ENCODE measurements around the gene PITPNC1.
"Not testable (repeated sequence)": the region's sequence is repeated elsewhere in the genome, so short reads cannot be mapped to it uniquely, and the experiment has no call there.

The PITPNC1 gene

GRCh38 chr17:67480959-67481358 lies 103.9 kb downstream of the PITPNC1 start:
- in situ Hi-C loops (cut with MboI; ENCODE audit: low sequenced_read_pairs) = not testable (repeated sequence)

- in situ Hi-C loops (cut with MboI; ENCODE audit: low sequenced_read_pairs) = no loop called here
Observed at GRCh38 chr17:67481808-67482207, 104.7 kb downstream of the PITPNC1 start.

DNA sequence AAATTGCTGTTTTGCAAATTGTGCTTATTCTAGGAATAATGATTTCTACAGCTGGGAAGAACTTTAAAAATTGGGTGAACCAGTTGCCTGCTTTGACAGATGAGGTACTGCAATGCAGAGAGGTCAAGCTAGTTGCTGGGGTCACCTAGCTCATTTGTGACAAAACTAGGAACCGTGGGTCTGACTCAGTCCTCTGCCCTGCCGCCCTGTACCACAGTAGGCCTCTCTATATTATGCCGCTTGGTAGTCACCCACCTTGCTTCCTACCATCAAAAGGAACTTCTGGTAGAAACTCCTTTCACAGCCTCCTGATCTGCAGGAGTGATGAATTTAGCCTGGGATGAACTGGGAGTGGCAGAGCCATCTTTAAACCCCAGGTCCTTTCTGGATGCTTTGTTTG lies 105.7 kb downstream of the PITPNC1 start:
- in situ Hi-C loops (cut with MboI; ENCODE audit: low sequenced_read_pairs) = no loop called here

- in situ Hi-C loops (cut with MboI; ENCODE audit: low sequenced_read_pairs) = no loop called here
Observed at GRCh38 chr17:67484261-67484660, 107.2 kb downstream of the PITPNC1 start.

- in situ Hi-C loops (cut with MboI; ENCODE audit: low sequenced_read_pairs) = no loop called here
Observed at GRCh38 chr17:67485666-67486065, 108.6 kb downstream of the PITPNC1 start.

DNA sequence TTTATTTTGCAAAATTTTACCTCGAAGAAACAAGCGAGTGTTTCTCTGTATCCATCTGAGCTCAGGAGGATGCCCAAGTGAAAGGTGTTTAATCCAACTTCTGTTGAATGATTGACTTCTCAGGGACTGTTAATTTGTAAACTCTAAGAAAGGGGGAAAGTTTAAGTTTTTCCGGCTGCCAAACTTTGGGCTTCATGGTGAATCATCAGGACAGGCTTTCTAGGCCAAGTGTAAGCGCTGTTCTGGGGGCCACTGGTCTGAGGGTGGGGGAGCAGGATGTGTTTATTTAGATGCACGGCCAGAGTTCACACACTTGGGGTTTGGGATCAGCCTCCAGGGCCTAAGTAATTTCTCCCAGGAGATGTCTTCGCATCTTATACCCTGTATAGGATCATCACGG lies 110.4 kb downstream of the PITPNC1 start:
- in situ Hi-C loops (cut with MboI; ENCODE audit: low sequenced_read_pairs) = no loop called here

DNA sequence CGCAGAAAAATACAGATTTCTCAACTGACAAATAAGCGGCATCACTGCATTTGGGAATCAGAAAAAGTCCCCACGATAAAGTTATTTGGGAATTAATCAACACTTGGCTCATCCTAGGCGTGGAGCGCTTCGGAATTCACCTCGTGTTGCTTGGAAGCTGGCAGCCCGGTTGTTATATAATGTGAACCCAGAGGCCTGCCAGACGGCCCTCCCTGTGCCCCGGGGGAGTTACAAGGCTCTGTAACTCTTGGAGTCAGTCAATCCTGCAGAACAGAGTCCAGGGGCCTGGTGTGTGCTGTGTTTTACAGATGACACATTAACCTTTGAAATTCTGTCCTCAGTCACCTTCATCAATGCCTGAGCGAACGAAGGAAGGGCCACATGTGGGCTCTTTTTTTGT lies 111.1 kb downstream of the PITPNC1 start:
- in situ Hi-C loops (cut with MboI; ENCODE audit: low sequenced_read_pairs) = no loop called here

DNA sequence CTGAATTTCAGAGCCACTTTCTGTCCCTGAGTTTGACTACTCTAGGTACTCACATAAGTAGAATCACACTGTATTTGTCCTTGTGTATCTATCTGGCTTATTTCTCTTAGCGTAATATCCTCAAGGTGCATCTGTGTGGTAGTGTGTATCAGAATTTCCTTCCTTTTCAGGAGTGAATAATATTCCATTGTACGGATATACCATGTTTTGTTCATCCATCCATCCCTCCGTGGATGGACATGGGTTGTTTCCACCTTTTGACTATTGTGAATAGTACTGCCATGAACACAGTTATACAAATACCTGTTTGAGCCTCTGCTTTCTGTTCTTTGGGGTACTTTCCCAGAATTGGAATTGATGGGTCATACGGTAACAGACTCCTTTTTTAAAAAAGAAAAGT lies 111.7 kb downstream of the PITPNC1 start:
- in situ Hi-C loops (cut with MboI; ENCODE audit: low sequenced_read_pairs) = no loop called here

GRCh38 chr17:67489273-67489672 lies 112.2 kb downstream of the PITPNC1 start:
- in situ Hi-C loops (cut with MboI; ENCODE audit: low sequenced_read_pairs) = no loop called here

- in situ Hi-C loops (cut with MboI; ENCODE audit: low sequenced_read_pairs) = no loop called here
Observed at GRCh38 chr17:67490471-67490870, 113.4 kb downstream of the PITPNC1 start.

- in situ Hi-C loops (cut with MboI; ENCODE audit: low sequenced_read_pairs) = no loop called here
Observed at GRCh38 chr17:67491009-67491680, 114.1 kb downstream of the PITPNC1 start.

DNA sequence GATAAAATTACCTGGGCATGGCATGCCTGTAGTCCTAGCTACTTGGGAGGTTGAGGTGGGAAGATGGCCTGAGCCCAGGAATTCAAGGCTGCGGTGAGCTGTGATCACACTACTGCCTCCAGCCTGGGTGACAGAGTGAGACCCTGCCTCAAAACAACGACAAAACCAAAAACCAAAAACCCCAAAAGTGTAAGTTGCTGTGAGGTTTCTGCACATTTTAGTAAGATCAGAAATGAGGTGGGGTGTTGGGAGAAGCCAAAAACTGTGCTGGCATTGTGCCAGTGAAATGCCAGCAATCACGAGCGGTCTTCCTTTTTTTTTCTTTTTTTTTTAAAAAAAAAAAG lies 114.6 kb downstream of the PITPNC1 start:
- in situ Hi-C loops (cut with MboI; ENCODE audit: low sequenced_read_pairs) = no loop called here

GRCh38 chr17:67492251-67492740 lies 115.2 kb downstream of the PITPNC1 start:
- in situ Hi-C loops (cut with MboI; ENCODE audit: low sequenced_read_pairs) = no loop called here

DNA sequence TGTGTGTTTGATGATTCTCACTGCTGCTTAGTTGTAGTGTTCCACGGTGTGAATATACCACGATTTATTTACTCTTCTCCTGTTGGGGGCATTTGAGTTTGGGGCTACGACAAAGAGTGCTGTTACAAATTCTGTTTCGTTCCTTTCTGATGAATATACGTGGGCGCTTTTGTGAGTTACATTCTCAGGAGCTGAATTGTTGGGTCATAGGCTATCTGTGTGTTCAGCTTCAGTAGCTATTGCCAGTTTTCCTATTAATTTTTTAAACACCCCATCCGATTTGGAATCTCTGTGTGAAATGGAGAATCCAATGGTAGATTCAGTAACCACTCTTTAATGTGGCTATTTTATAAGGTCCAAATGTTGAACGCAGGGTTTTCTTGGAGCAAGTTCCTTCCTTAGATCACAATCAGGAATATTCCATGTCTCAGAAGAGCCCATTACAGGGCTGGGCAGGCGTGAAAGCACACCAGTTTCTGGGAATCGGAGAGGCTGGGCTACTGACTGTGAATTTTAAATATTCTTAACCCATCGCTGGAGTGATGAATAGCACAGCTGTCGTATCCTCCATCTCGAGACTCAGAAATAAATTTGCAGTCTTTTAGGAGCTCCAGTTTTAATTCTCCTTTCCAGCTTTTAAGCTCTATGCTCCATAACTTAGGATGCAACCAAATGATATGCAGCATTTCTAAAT lies 115.9 kb downstream of the PITPNC1 start:
- in situ Hi-C loops (cut with MboI; ENCODE audit: low sequenced_read_pairs) = no loop called here

- in situ Hi-C loops (cut with MboI; ENCODE audit: low sequenced_read_pairs) = no loop called here
Observed at GRCh38 chr17:67493812-67494211, 116.7 kb downstream of the PITPNC1 start.

DNA sequence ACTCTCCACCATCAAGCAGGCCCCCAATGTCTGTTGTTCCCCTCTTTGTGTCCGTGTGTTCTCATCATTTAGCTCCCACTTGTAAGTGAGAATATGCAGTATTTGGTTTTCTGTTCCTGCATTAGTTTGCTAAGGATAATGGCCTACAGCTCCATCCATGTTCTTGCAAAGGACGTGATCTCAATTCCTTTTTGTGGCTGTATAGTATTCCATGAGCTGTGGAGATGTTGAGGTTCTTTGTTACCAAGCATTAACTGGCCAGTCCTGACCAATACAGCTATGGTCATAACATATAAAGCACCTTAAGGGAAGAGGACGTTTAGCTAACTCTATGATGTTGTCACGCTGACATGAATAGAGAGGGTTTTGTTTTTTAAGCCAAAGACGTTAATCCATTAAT lies 118.5 kb downstream of the PITPNC1 start:
- in situ Hi-C loops (cut with MboI; ENCODE audit: low sequenced_read_pairs) = not testable (repeated sequence)

DNA sequence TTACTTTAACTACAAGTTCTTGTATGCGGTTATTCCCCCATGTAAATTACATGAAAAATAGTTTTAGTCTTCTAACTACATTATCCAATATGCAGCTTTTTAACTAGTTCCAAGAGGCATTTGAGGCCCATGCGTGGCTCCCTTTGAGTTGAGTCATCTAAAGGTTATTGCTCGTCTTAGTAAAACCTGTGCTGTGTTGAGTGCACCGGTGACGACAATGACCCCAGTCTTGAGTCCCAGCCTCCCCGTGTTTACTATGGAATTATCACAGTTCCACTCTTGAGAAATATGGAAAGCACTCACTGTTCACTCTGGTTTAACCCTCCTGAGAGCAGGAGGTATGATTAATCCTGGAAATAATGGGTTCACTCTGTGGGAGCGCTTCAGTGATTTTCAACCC lies 119.2 kb downstream of the PITPNC1 start:
- in situ Hi-C loops (cut with MboI; ENCODE audit: low sequenced_read_pairs) = no loop called here

DNA sequence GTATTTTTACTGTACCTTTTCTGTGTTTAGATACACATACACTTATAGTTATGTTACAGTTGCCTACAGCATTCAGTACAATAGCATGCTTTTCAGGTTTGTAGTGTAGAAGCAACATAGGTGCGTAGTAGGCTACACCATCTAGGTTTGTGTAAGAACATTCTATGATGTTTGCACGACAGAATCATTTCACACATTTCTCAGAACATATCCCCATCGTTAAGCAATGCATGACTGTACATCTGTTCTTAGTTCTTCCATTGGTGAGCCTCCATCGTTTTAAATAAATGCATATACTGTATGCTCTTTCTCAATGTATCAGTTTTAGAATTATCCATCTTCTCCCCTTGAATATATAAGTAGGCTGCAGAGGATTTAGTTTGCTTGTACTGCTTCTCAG lies 122.6 kb downstream of the PITPNC1 start:
- in situ Hi-C loops (cut with MboI; ENCODE audit: low sequenced_read_pairs) = no loop called here

- in situ Hi-C loops (cut with MboI; ENCODE audit: low sequenced_read_pairs) = no loop called here
Observed at GRCh38 chr17:67500261-67500660, 123.2 kb downstream of the PITPNC1 start.

DNA sequence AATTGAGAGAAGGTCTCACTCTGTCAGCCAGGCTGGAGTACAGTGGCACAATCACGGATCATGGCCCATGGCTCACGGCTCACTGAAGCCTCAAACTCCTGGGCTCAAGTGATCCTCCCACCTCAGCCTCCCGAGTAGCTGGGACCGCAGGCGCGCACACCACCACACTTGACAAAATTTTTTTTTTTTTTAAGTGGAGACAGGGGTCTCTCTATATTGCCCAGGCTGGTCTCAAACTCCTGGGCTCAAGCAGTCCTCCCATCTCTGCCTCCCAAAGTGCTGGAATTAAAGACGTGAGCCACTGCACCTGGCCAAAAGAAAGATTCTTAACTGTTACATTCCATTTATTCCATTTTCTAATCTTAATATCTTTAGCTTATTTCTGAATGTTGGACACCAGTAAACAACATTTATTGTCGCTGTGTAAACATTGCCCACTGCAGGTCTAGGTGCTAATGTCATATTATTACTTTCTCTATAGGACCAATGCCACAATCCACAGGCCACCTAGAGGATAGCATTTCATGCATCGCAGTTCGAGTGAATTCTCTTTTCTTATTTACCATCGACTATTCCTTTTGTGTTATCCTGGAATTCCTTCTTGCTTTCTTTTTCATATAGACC lies 123.7 kb downstream of the PITPNC1 start:
- in situ Hi-C loops (cut with MboI; ENCODE audit: low sequenced_read_pairs) = no loop called here

GRCh38 chr17:67502151-67502550 lies 125.1 kb downstream of the PITPNC1 start:
- in situ Hi-C loops (cut with MboI; ENCODE audit: low sequenced_read_pairs) = no loop called here

GRCh38 chr17:67503184-67503583 lies 126.1 kb downstream of the PITPNC1 start:
- in situ Hi-C loops (cut with MboI; ENCODE audit: low sequenced_read_pairs) = no loop called here

All from HL-60/S4 treated with phorbol 12-myristate 13-acetate at 8.2 ng/mL for 4 days and 3 days (cell line).